K562 (cell line): Measurements from ENCODE around the gene KAZN. TPM values are rescaled to one million over a fixed set of nuclear protein-coding genes. Genes with fewer than 3 reads are reported as not detected.
A peak's percentile ranks its signal among the peaks of the same experiment; 100 is the strongest.

Experiments
- ATAC-seq: fragments of 200-7000 bp; cut with Tn5 transposase; 3 replicates; pipeline ENCODE4 v1.9.1; 2020; ENCODE audit warnings: moderate library complexity
- BruUV-seq: library from RNA; stranded (reverse); fragments of 400-500 nt; replicated peaks from 2 replicates; lab custom pipeline; 2021; lab: Mats Ljungman, UMichigan
- CTCF ChIA-PET: fragments of 300-600 bp; formaldehyde crosslinking; extraction: SDS; loops from one replicate; lab custom pipeline; 2021; ENCODE audit warnings: low intra/inter-chr PET ratio; lab: Yijun Ruan, JAX
- POLR2A ChIA-PET: fragments of 300-600, 350-650 bp; sonication (Branson Sonifier 250); formaldehyde crosslinking; extraction: SDS; loops from one replicate; lab custom pipeline; 2021; ENCODE audit warnings: antibody characterized with exemption, inconsistent platforms; lab: Yijun Ruan, JAX
- DNase-seq, 4 experiments: peaks; one replicate each; pipeline versions ENCODE4 v3.0.0 to v3.0.0-alpha.2; 2011 to 2018; ENCODE audit warnings: low spot score in 3 of 4, mixed read lengths in 3 of 4; ENCODE audit errors: extremely low read depth in 1 of 4
- FAIRE-seq: peaks from 2 replicates; lab custom pipeline; 2011; peaks lifted over from hg19 to GRCh38; lab: Jason Lieb, UNC
- H2AFZ ChIP-seq: 2 replicates; pipeline ENCODE4 v1.6.0; 2011; ENCODE audit warnings: low read depth, low read length, control low read depth, inconsistent platforms
- H3K27ac ChIP-seq: fragments of 200-600 bp; 3 replicates; pipeline ENCODE4 v1.8.0; 2011; ENCODE audit warnings: low read depth, mild to moderate bottlenecking, control low read depth, inconsistent platforms, low read length, moderate library complexity, mixed read lengths; ENCODE audit errors: extremely low read depth
- H3K27me3 ChIP-seq, 2 experiments: fragments of 300-600 bp in 1 of 2; 2 replicates in 1 of 2; 3 replicates in 1 of 2; pipeline versions ENCODE4 v1.6.0 to v1.8.0; 2011; ENCODE audit warnings: inconsistent platforms in 2 of 2, low read length in 2 of 2, mild to moderate bottlenecking in 1 of 2, mixed read lengths in 1 of 2, moderate library complexity in 1 of 2; ENCODE audit not compliant: control insufficient read depth in 2 of 2, insufficient read depth in 2 of 2
- H3K36me3 ChIP-seq: fragments of 300-600 bp; 3 replicates; pipeline ENCODE4 v1.8.0; 2011; ENCODE audit warnings: mild to moderate bottlenecking, low read length, inconsistent platforms; ENCODE audit not compliant: control insufficient read depth, insufficient read depth
- H3K4me1 ChIP-seq, 2 experiments: fragments of 200-600 bp in 1 of 2; replicated peaks in 1 of 2; 2 replicates in 1 of 2; 3 replicates in 1 of 2; pipeline versions ENCODE4 v1.5.1 to v1.8.0; 2011; ENCODE audit warnings: inconsistent platforms in 2 of 2, low read length in 2 of 2, mild to moderate bottlenecking in 1 of 2, mixed read lengths in 1 of 2, moderate library complexity in 1 of 2; ENCODE audit not compliant: control insufficient read depth in 2 of 2, insufficient read depth in 2 of 2
- H3K4me2 ChIP-seq: 2 replicates; pipeline ENCODE4 v1.6.1; 2011; ENCODE audit warnings: low read length, control low read depth, inconsistent platforms, mixed read lengths; ENCODE audit not compliant: insufficient read depth
- H3K4me3 ChIP-seq: fragments of 200-600 bp; sonication (generic), shearing (Covaris generic); 2 replicates; pipeline ENCODE4 v1.5.1; 2016; ENCODE audit warnings: control low read depth, inconsistent platforms
- H3K79me2 ChIP-seq: fragments of 200-600 bp; 3 replicates; pipeline ENCODE4 v1.8.0; 2011; ENCODE audit warnings: low read length, inconsistent platforms; ENCODE audit not compliant: control insufficient read depth, insufficient read depth
- H3K9ac ChIP-seq, 2 experiments: 2 replicates each; pipeline versions ENCODE4 v1.6.0 to v1.6.1; 2011; ENCODE audit warnings: low read depth in 2 of 2, low read length in 2 of 2, control low read depth in 1 of 2, inconsistent platforms in 1 of 2, mild to moderate bottlenecking in 1 of 2, mixed read lengths in 1 of 2; ENCODE audit not compliant: insufficient read depth in 1 of 2
- H3K9me1 ChIP-seq: one replicate; pipeline ENCODE4 v1.6.0; 2011; ENCODE audit warnings: inconsistent platforms, mild to moderate bottlenecking, low read length, moderate library complexity; ENCODE audit not compliant: control insufficient read depth, insufficient read depth
- H3K9me3 ChIP-seq: replicated peaks from 2 replicates; pipeline ENCODE4 v1.5.1; 2011; ENCODE audit warnings: low read depth, low read length, inconsistent platforms; ENCODE audit not compliant: control insufficient read depth, insufficient read depth
- H4K20me1 ChIP-seq: replicated peaks from 2 replicates; pipeline ENCODE4 v1.6.1; 2011; ENCODE audit warnings: low read length, inconsistent platforms, mixed read lengths; ENCODE audit not compliant: control insufficient read depth, insufficient read depth
- ADNP ChIP-seq: fragments of 200-800 bp; sonication (Bioruptor generic); IDR thresholded peaks from 2 replicates; pipeline ENCODE4 v1.6.1; 2016; ENCODE audit warnings: missing genetic modification characterization, missing compliant biosample characterization
- ATF1 ChIP-seq, 2 experiments: fragments of 450-650 bp in 1 of 2; IDR thresholded peaks; 2 replicates each; pipeline ENCODE4 v1.6.1; 2016; ENCODE audit warnings: missing compliant biosample characterization in 1 of 2, missing genetic modification characterization in 1 of 2
- COPS2 ChIP-seq: fragments of 450-650 bp; conservative IDR thresholded peaks from 2 replicates; pipeline ENCODE4 v1.6.1; 2016; ENCODE audit warnings: mild to moderate bottlenecking, moderate library complexity
- HDAC1 ChIP-seq, 2 experiments: fragments of 450-650 bp; IDR thresholded peaks; 2 replicates each; pipeline ENCODE4 v1.6.1; 2016 to 2017; ENCODE audit warnings: inconsistent platforms in 1 of 2, mild to moderate bottlenecking in 1 of 2, moderate library complexity in 1 of 2
- HNRNPH1 ChIP-seq: fragments of 200-400 bp; formaldehyde crosslinking; optimal IDR thresholded peaks from 2 replicates; pipeline ENCODE3; 2017; ENCODE audit warnings: low read depth, mild to moderate bottlenecking, low read length, moderate library complexity
- LCOR ChIP-seq: sonication (generic); formaldehyde crosslinking; IDR thresholded peaks from 2 replicates; pipeline ENCODE4 v1.8.0; 2022; ENCODE audit warnings: mild to moderate bottlenecking, missing genetic modification reagents
- MAFG ChIP-seq: fragments of 450-650 bp; conservative IDR thresholded peaks from 2 replicates; pipeline ENCODE4 v1.6.1; 2016; ENCODE audit warnings: missing genetic modification characterization, missing compliant biosample characterization
- NCOA2 ChIP-seq, 2 experiments: fragments of 450-650 bp; IDR thresholded peaks; 2 replicates each; pipeline ENCODE4 v1.6.1; 2018; ENCODE audit warnings: mild to moderate bottlenecking in 2 of 2, moderate library complexity in 1 of 2; ENCODE audit not compliant: partially characterized antibody in 2 of 2
- POLR2G ChIP-seq: fragments of 200-400 bp; formaldehyde crosslinking; IDR thresholded peaks from 2 replicates; pipeline ENCODE4 v1.6.1; 2017; ENCODE audit warnings: low read depth, mild to moderate bottlenecking, antibody characterized with exemption, low read length, moderate library complexity
- POLR3G ChIP-seq: IDR thresholded peaks from 2 replicates; pipeline ENCODE4 v1.6.1; 2011; ENCODE audit not compliant: insufficient read length, insufficient replicate concordance; ENCODE audit errors: extremely low read depth
- RAD51 ChIP-seq: fragments of 450-650 bp; IDR thresholded peaks from 2 replicates; pipeline ENCODE4 v1.7.1; 2016; ENCODE audit warnings: low read depth, mild to moderate bottlenecking, borderline replicate concordance
- RBFOX2 ChIP-seq: fragments of 200-400 bp; formaldehyde crosslinking; IDR thresholded peaks from 2 replicates; pipeline ENCODE4 v1.6.1; 2017; ENCODE audit warnings: low read depth, mild to moderate bottlenecking, low read length, moderate library complexity
- SIN3A ChIP-seq, 2 experiments: fragments of 150-350 bp in 1 of 2; IDR thresholded peaks; 2 replicates each; pipeline ENCODE4 v1.6.1; 2011 to 2016; ENCODE audit warnings: borderline replicate concordance in 2 of 2, low read depth in 2 of 2, low read length in 2 of 2, mild to moderate bottlenecking in 2 of 2, moderate library complexity in 2 of 2; ENCODE audit not compliant: control insufficient read depth in 1 of 2
- SMARCA4 ChIP-seq: fragments of 450-650 bp; IDR thresholded peaks from 2 replicates; pipeline ENCODE4 v1.6.1; 2016
- TAL1 ChIP-seq: fragments of 450-650 bp; IDR thresholded peaks from 2 replicates; pipeline ENCODE4 v1.6.1; 2016; ENCODE audit warnings: mild to moderate bottlenecking
- ZNF174 ChIP-seq: fragments of 250-450 bp; sonication (Bioruptor Pico); IDR thresholded peaks from 2 replicates; pipeline ENCODE4 v1.4.0; 2020; ENCODE audit warnings: mild to moderate bottlenecking
- ZNF212 ChIP-seq: fragments of 450-650 bp; formaldehyde crosslinking; IDR thresholded peaks from 2 replicates; pipeline ENCODE4 v1.4.0; 2020; ENCODE audit warnings: mild to moderate bottlenecking
- WGBS: fragments of 100-300 bp; shearing (Covaris generic); methylation state at CpG from one replicate; pipeline ENCODE4 v1.1.6; 2016; ENCODE audit warnings: low coverage, mixed read lengths; ENCODE audit not compliant: insufficient coverage; ENCODE audit errors: missing lambda C conversion rate; 5-methylcytosine and 5-hydroxymethylcytosine counted together
- in situ Hi-C: fragments of 300-500 bp; cut with MboI; formaldehyde crosslinking; loops from 4 replicates; pipeline ENCODE4 v1.15.0; 2018; ENCODE audit warnings: inconsistent platforms, mixed read lengths
- intact Hi-C: fragments of 100-400 bp; cut with micrococcal nuclease; formaldehyde crosslinking; loops from 2 replicates; pipeline ENCODE4 v1.14.2; 2022
- polyA plus RNA-seq, 8 experiments: library from polyadenylated mRNA; depleted of rRNA in 4 of 8; stranded (reverse) in 5 of 8; unstranded in 3 of 8; fragments of >200 nt; fragmentation: Nextera tagmentation in 2 of 8; fragmentation: Illumina TruSeq in 1 of 8; extraction: Ambion mirVana in 2 of 8; extraction: Trizol in 1 of 8; gene quantifications; 2 replicates each; pipeline versions ENCODE4 v1.2.1 to v1.2.3, GENCODE V29; 2011 to 2014; ENCODE audit warnings: inconsistent platforms in 1 of 8, missing spikeins in 1 of 8
- total RNA-seq, 7 experiments: library from RNA; depleted of rRNA in 6 of 7; stranded (reverse); fragments of >200 nt in 6 of 7; fragmentation: Illumina TruSeq in 2 of 7; extraction: Trizol in 2 of 7; gene quantifications; 2 replicates each; pipeline versions ENCODE4 v1.2.1 to v1.2.3, GENCODE V29; 2011 to 2021; ENCODE audit warnings: low replicate concordance in 1 of 7
- TF ChIP-seq, protein P1 (sequence below), 2 experiments: IDR thresholded peaks; 2 replicates each; pipeline ENCODE4 v1.6.1; 2012; ENCODE audit warnings: improper control_type of control experiment in 2 of 2, low read depth in 2 of 2, low read length in 2 of 2, borderline replicate concordance in 1 of 2
- TF ChIP-seq, protein P2 (sequence below): fragments of 250-450 bp; sonication (Bioruptor Pico); IDR thresholded peaks from 2 replicates; pipeline ENCODE4 v1.5.0; 2021
- TF ChIP-seq, protein P3 (sequence below): fragments of 250-450 bp; sonication (Bioruptor Pico); IDR thresholded peaks from 2 replicates; pipeline ENCODE4 v1.8.0; 2022; ENCODE audit warnings: inconsistent platforms, mild to moderate bottlenecking, moderate library complexity, borderline replicate concordance

The KAZN gene
- total and polyA plus RNA-seq, 9 of the 15 experiments (the other 6 are each of a cell fraction or from before 2014, with no cell fraction given), result 2.1 to 21.6 (median 5.4) TPM

DNA sequence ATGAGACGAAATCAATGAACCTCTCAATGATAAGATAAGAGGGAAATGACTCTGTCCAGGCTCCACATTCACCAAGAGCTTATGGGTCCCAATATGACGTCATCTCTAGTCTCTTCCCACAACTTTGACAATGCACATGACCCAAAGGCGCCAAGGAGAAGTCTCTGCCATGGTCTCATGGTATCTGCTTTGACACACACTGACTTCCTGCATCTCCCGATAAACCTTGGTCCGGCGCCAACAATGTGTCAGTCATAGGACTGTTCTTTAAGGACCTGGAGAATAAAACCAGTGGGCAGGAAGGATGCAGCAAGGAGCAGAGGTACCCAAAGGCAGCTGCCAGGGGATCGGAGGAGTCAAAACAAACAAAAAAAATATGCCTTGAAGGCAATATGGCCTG lies 508.1 kb downstream of the KAZN start:
- no peaks in the 10 kb centered on the region for H3K36me3 ChIP-seq
- 0 out of 5 replicates have a peak, but pooled peaks cover 0 to 2% of the 10 kb centered on the region in 2 experiments for H3K4me1 ChIP-seq
- no peaks in the 10 kb centered on the region for H3K9me1 ChIP-seq
- no peak overlapping the region for H2AFZ ChIP-seq
- no peaks in the 10 kb centered on the region for H3K9me3 ChIP-seq
- intact Hi-C loops, result loop anchor here (10.0 kb wide), 1 partner anchor 362 kb away; no protein-coding TSS in a partner anchor
- 0% methylated on average over 7 of the region's 7 CpGs for WGBS
- no TSS peak for BruUV-seq
- no peak overlapping the region for H3K9ac ChIP-seq
- peaks cover under 1 to 14% of the 10 kb centered on the region in 2 experiments; a peak in 2 of 5 replicates for H3K27me3 ChIP-seq
- DNase-seq (peak in 1 of 4 experiments; percentile 68), ATAC-seq (peak; percentile 60), FAIRE-seq (peak; percentile 67)
- H3K4me3 ChIP-seq, result no peak overlapping the region
- CTCF ChIA-PET, result no interaction called here
- H4K20me1 ChIP-seq, result 0 out of 2 replicates have a peak, but pooled peaks cover 4% of the 10 kb centered on the region
- H3K27ac ChIP-seq, result no peak overlapping the region
- no peaks in the 10 kb centered on the region for H3K79me2 ChIP-seq
- H3K4me2 ChIP-seq, result no peak overlapping the region
- in situ Hi-C loops, result no loop called here
- POLR2A ChIA-PET, result no interaction called here
- TF ChIP-seq, protein P1, sequence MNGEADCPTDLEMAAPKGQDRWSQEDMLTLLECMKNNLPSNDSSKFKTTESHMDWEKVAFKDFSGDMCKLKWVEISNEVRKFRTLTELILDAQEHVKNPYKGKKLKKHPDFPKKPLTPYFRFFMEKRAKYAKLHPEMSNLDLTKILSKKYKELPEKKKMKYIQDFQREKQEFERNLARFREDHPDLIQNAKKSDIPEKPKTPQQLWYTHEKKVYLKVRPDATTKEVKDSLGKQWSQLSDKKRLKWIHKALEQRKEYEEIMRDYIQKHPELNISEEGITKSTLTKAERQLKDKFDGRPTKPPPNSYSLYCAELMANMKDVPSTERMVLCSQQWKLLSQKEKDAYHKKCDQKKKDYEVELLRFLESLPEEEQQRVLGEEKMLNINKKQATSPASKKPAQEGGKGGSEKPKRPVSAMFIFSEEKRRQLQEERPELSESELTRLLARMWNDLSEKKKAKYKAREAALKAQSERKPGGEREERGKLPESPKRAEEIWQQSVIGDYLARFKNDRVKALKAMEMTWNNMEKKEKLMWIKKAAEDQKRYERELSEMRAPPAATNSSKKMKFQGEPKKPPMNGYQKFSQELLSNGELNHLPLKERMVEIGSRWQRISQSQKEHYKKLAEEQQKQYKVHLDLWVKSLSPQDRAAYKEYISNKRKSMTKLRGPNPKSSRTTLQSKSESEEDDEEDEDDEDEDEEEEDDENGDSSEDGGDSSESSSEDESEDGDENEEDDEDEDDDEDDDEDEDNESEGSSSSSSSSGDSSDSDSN (IDR thresholded peaks at IDR 0.05; ENCODE audit: borderline replicate concordance in 1 of 2, low read depth in 2 of 2, low read length in 2 of 2), result no peak
- TF ChIP-seq RAD51 (no peak), POLR2G (no peak), HNRNPH1 (no peak), COPS2 (no peak), RBFOX2 (no peak), NCOA2 (IDR thresholded peaks at IDR 0.05; ENCODE audit: partially characterized antibody in 2 of 2) (no peak), POLR3G (no peak), ADNP (tag) (no peak), MAFG (tag) (no peak), ZNF174 (CRISPR knock-in tag) (no peak), ZNF212 (CRISPR knock-in tag) (no peak), SIN3A (IDR thresholded peaks at IDR 0.05; ENCODE audit: borderline replicate concordance in 2 of 2, control insufficient read depth in 1 of 2, low read depth in 2 of 2, low read length in 2 of 2) (no peak), LCOR (CRISPR knock-in tag) (no peak), HDAC1 (IDR thresholded peaks at IDR 0.05) (no peak), ATF1 (CRISPR knock-in tag; IDR thresholded peaks at IDR 0.05) (no peak), ATF1 (tag; IDR thresholded peaks at IDR 0.05) (peak; percentile 90), TAL1 (peak; percentile 20; the same call in 1 of the 2 replicates), SMARCA4 (no peak)
- TF ChIP-seq, protein P2, sequence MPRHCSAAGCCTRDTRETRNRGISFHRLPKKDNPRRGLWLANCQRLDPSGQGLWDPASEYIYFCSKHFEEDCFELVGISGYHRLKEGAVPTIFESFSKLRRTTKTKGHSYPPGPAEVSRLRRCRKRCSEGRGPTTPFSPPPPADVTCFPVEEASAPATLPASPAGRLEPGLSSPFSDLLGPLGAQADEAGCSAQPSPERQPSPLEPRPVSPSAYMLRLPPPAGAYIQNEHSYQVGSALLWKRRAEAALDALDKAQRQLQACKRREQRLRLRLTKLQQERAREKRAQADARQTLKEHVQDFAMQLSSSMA (CRISPR knock-in tag), result no peak
- TF ChIP-seq, protein P3, sequence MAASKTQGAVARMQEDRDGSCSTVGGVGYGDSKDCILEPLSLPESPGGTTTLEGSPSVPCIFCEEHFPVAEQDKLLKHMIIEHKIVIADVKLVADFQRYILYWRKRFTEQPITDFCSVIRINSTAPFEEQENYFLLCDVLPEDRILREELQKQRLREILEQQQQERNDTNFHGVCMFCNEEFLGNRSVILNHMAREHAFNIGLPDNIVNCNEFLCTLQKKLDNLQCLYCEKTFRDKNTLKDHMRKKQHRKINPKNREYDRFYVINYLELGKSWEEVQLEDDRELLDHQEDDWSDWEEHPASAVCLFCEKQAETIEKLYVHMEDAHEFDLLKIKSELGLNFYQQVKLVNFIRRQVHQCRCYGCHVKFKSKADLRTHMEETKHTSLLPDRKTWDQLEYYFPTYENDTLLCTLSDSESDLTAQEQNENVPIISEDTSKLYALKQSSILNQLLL (CRISPR knock-in tag), result no peak
